Daoy (cell line): Measurements from ENCODE around the gene DGKI. TPM values are rescaled to one million over a fixed set of nuclear protein-coding genes. Genes with fewer than 3 reads are reported as not detected.

Source experiments
- DNase-seq: peaks from one replicate; pipeline ENCODE4 v3.0.0-alpha.2; 2015; ENCODE audit warnings: low read depth
- total RNA-seq: library from RNA; depleted of rRNA; stranded (reverse); fragments of >200 nt; shearing (Covaris generic); gene quantifications from 2 replicates; pipeline ENCODE4 v1.2.3, GENCODE V29; 2014

DGKI gene
- total RNA-seq, 1 experiment from 2014 or later, result 29.9 TPM

DNA sequence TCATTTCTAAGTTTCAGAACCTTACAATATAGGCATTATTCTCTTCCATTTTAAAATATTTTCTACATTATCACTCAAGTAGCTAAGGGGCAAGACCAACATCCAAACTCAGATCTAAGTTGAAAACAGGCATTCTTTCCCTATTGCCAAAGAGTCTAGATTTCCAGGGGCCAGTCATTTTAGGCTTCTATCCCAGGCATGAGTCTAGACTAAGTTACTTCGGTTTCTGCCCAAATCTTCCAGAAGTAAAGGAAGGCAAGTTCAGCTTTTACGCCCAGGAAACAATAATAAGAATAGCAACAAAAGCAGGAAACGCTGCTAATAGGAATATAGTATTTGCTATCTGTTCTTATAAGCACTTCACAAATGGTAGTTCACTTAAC lies 189.9 kb downstream of the DGKI start:
- no peak for DNase-seq

DNA sequence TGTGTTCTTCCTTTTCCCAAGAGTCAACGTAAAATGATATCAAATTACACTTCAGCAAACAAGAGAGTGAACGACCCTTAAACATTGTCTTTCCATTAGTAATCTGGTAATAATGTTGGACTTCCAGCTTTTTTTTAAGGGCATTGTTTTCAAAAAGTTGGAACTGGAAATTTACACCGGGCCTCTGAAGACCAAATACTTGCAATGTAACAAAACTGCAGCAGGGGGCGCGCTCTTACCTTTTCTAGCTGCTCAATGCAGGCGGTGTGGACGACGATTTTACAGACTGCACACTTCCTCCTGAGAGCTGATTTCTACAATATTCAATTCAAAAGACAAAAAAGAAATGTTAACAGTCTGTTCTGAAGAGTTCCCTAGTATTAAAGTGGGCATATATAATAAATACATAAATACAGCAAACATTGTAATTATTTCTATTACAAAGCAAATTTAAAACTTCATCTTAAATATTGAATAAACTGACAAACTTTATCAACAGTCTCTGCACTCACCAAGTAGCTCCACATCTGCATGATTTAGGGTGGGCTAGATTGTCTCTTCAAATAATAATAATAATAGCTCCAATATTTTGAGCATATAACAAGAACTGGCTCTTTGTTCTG lies 190.4 kb downstream of the DGKI start:
- peak; percentile 72 for DNase-seq

DNA sequence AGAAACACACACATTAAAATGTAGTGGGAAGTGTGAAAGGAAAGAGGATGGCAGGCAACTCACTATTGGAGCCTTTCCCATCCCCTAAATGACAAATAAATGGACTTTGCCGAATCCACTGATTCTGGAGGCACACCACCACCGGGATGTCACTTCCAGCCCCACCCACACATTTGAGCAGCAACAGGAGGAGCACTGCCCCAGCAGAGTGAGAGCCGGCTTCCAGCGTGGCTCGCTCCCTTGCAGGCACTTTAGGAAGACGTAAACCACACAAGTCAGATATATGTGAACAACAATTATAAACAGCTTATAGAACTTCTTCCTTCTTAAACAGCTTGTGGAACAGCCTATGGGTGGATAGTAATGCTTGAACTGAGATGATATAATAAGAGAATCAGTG lies 191.0 kb downstream of the DGKI start:
- no peak for DNase-seq

DNA sequence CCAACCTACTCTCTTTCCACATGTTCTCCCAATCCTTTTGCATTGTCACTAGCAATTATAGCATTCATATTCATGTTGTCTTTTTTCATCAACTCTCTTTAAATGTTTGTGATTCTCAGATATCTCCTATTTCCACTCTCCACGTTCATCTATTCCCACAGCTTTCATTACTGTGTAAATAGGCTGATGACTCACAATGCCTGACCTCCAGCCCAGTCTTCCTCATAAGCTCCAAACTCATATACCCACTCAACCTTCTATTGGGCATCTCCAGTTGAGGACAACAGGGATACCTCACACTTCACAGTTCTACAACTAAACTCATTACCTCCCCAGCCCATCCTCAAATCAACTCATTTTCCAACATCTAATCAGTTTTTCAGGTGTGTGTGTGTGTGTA lies 194.1 kb downstream of the DGKI start:
- peak; percentile 29 for DNase-seq

DNA sequence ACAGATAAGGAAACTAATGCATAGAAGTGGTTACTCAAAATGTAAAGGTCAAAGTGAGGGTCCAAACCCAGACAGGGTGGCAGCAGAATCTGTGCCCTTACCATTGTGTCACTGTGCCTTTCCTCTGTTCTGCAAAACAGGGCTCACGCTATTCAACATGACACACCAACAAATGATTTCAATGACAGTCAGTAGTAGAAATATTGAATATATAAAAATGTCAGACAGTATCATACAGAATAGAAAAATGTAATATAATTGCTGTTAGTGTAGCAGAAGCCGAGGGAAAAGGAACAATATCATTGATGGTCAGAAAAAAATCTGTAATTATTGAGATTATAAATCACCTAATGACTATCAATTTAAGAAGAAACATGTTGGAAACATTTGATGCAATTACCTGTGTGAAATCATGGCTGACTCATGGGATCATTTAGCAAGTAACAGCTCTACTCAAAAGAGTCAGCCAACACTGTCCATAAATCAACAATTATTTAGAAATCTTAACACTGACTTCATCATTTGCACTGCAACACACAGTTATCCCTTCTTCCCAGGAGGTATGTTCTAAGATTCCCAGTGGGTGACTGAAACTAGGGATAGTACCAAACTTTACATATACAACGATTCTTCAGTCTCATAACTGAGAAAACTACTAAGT lies 198.7 kb downstream of the DGKI start:
- no peak for DNase-seq

DNA sequence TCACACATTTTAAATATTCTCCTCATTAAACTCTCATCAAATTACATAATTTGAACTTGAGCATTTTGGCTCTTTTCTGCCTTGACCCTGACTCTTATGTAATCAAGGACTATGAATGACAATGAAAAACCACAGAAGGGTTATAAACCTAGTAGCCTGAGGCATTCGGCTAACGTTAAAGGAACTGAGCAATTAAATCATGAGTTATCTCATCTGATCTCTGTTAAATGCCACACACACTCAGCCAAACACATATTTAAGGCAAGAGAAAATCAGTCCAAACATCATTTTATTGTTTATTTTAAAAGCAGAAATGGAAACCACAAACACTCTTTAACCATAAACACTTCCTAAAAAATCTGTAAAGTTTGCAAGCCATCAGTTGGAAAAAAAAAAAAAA lies 204.3 kb downstream of the DGKI start:
- DNase-seq, result no peak

DNA sequence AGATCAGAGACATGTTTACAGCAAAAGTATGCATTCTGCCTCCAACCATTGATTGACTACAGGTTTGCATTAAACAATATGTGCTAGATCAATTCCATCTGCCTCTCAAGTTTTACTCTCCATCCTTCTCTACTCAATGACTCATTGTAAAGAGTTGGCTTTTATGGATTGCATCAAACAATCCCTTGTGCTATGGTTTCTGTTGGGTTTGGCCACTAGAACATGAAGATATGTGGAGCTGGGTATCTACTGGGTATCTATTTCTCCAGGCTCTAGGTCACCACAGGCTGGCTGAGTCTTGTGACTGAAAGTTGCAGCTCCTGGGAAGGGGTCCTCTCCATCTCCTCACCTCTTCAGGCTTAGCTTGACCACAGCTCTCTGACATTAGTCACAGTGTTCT lies 204.7 kb downstream of the DGKI start:
- DNase-seq, result no peak

DNA sequence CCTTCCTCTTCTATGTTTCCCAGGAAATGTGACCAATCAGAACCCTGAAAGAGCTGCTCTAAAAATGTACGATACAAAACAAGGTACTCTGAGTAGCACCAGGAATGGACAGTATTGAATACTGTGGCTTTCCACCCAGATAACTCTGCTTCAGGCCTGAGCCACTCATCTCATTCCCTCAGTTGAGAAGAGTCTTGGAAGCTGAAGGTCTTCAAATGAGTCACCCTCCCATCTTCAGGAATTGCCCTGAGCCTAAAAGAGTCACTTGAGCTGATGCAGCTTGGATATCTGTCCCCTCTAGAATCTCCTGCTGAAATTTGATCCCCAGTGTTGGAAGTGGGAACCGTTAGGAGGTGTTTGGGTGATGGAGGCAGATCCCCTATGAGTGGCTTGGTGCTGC lies 210.4 kb downstream of the DGKI start:
- DNase-seq, result no peak

DNA sequence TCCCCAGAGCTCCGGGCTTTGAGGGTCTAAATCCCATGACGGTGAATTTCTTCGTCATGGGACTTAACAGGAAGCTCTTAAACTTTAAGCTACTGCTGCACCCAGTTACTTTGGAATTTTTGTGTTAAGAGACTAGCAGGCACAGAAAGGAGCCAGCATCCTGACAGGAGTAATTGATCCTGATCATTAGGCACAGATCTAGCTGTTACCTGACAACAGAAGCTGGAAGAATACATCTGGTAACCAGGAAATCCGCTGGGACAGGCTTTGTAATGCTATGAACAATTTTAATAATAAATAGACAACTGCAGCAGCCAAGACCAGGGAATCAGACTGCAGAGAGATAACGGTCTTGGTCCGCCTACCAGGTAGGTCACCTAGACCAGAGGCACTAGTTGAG lies 210.9 kb downstream of the DGKI start:
- no peak for DNase-seq

DNA sequence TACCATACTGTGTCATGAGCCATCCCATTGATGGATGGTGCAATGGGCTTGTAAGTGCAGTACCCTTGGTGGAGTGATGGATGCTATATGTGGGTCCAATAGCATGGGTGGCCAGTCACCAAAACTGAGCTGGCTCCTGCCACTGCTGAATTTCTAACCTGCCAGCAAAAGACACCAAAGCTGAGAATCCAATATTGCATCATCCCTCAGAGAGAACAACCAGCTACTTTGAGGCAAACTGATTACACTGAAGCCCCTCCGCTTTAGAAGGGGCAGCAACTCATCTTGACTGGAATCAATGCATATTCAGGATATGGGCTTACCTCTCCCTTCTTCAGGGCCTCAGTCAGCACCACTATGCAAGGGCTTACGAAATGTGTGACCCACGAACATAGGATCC lies 211.6 kb downstream of the DGKI start:
- no peak for DNase-seq

DNA sequence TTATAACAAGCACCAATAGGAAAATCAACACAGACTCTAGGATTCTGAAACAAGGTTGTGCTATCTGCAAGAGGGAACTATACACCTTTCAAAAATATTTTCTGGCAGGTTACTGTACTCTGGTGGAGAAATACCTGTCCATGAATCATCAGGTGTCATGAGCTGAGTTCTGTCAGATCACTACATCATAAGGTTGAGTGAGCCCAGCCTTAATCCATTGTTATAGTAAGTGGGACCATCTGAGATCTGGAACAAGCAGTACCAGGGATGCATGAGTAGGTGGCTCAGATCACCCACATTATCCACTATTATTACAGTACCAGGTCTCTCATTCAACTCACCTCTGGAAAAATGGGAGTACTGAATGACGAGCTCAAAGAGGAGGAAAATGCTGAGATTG lies 212.4 kb downstream of the DGKI start:
- no peak for DNase-seq

DNA sequence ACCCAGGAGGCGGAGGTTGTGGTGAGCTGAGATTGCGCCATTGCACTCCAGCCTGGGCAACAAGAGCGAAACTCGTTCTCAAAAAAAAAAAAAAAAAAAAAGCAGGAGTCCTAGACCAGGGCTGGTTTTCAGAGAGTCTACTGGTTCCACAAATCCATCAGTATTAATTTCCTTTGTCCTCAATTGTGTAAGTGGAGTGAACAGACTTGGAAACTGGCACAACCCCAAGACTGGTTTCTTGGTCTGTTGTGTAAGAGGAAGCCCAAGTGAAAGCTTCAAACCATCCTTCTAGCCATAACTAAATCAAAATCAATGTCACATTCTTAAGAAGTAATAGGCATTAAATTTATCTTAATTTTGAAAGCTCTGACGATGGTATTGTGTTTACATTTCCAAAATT lies 213.6 kb downstream of the DGKI start:
- no peak for DNase-seq

DNA sequence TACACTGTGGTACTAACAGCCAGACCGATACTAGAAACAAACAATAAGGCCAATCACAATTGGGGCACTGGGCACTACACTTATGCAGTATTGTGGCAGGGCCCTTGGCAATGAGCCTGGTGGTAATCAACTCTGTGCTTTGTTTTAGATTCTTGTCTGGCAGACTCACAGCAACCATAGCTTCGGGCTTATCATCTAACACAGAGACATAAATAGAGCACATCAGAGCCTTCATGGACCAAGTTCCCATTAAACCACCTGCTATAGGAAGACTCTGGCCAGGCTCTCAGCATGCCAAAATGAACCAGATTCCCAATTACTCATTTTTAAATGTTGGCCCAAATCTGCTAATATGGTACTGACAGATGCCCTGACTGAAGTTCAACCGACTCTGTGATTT lies 218.6 kb downstream of the DGKI start:
- DNase-seq, result no peak

DNA sequence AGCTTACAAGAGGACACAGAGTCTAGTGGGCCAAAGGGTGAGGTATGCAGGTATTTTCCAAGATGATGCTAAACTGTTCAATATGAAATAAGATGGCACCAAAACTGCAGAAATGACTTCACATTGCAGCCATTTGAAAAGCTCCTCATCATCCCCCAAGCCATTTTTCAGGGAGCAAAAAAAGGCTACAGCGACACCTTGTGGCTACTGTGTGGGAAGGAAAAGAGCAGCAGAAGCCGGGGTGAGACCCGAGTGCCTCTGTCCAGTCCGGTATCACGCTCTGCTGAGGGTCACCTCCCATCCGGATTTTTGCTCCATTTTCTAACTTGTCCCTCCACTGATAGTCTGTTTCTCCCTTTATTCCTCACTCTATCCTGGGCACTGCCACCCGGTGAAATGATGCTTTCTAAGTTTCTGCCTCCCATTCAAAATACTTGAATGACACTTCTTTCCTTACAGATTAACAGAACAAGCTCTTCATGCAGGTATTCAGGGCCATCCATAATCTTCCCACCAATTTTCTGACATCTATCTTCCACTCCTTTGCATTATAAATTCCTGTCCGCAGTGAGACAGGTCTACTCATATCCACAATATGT lies 220.2 kb downstream of the DGKI start:
- peak; percentile 39 for DNase-seq

DNA sequence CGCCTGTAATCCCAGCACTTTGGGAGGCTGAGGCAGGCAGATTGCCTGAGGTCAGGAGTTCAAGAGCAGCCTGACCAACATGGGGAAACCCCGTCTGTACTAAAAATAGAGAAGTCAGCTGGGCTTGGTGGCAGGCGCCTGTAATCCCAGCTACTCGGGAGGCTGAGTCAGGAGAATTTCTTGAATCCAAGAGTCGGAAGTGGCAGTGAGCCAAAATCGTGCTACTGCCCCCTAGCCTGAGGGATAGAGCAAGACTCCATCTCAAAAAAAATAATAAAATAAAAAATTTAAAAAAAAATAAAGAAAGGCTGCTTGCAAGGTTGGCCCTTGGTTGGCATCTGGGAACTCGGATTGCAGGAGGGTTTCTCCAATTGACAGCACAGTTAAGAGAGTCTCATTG lies 221.6 kb downstream of the DGKI start:
- DNase-seq, result peak; percentile 41

DNA sequence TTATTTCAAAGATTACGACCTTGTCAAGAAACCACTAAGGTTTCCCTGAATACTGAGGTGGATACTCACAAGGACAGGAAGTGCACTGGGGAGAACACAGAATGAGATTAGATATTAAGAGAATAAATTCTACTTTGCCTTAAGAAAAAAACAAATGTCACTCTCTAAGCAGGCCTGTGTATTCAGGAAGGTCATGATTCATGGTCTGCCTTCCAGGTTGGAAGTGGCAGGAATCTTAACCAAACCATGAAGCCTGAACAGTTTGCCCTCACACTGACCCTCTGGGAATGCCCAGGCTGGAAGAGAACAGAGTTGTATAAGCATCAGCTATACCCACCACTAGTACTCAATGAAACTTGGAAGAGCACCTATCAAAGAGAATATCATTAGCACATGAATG lies 227.6 kb downstream of the DGKI start:
- DNase-seq, result no peak

DNA sequence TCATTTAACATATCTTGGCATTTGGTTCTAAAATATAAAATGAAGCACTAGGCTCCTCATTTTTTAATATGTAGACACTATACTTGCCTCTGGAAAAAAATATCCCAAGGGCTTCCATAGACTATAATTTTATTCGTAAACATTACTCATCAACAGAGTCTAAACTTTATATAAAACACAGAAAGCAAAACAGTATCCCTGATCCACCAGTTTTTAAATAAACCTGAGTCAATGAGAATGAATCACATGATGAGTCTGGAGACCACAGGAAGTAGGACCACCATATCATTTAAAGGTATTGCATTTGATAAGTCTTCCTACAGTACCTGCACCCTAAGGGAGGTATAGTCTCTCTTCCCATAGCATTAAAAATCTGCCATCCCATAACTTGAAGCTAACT lies 228.0 kb downstream of the DGKI start:
- no peak for DNase-seq

DNA sequence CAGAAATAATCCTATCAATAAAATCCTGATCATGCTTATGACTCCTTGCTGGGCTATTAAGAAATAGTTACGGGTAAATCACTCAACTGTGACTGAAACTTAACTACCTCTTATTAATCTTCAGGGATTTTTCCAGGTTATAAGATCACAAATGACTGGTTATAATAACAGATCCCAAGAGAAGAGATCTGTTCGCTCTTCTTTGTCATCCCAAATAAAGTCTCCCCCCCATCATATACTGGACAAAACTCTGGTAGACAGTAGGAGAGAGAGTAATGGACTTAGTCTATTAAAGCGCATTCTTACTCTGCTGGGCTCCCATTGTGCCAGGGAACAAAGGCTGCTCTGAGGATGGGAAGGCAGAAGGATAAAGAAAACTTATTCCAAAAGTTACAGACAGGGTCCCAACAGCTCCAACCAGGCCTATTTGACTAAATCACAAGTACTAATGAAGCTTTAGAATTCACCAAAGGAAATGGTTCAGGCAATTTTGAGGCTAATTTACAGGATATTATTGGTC lies 233.7 kb downstream of the DGKI start:
- no peak for DNase-seq

DNA sequence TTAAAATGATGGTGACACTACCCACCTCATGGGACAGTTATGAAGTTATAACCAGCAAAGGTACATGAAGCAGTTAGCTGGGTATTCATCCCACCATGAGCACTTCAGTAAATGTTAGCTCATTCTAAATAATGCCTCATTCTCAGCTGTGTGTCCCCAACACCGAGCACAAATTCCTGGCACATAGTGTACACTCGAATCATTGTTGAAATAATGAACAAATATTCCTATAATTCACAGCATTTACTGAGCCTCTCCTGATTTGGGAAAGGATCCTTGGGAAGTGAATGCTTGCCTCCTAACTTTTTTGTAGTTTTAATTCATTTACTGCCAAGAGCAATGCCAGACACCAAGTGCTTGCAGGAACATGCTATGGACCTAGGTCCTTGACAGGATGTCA lies 235.2 kb downstream of the DGKI start:
- no peak for DNase-seq

DNA sequence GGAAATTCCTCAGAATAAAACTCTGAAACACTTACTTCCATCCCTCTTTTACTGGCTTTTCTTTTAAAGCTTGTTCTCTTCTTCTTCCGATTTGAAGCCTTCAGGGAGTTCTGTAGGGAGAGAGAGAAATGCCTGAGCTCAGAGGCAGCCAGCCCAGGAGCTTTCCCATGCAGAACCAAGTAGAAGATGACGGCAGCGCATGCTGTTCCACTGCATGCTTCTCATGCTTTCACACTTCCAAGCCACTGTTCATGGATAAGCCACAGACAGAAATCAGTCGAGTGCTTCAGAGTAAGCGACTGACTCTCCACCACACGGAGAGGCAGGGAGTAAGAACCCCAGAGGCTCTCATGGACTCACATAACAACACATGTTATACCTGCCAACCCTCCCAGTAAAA lies 237.3 kb downstream of the DGKI start:
- DNase-seq, result no peak

DNA sequence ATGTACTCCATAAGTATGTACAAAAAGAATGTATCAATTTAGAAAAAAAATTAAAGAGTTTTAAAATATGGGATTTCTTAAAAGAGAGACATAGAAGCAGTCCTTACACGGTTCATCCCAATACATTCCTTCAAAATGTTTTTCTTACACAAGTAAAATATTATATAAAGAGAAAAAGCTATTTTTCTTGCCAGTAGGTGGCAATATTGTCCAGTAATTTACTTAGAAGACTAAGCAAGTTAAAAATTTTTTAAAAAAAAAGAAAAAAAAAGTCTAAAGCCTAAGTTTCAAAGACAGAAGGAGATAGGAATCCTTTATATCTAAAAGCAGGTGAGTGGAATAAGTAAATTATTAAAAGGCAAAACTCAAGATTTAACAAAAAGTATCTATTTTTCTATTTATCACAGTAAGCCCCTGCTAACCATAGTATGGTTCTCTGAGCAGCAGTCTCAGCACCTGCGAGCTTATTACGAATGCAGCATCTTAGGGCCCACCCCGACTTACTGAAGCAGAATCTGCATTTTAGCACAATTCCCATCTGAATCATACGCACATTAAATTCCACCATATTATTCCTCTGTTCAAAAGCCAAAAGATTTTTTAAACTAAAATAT lies 240.6 kb downstream of the DGKI start:
- DNase-seq, result peak; percentile 10

DNA sequence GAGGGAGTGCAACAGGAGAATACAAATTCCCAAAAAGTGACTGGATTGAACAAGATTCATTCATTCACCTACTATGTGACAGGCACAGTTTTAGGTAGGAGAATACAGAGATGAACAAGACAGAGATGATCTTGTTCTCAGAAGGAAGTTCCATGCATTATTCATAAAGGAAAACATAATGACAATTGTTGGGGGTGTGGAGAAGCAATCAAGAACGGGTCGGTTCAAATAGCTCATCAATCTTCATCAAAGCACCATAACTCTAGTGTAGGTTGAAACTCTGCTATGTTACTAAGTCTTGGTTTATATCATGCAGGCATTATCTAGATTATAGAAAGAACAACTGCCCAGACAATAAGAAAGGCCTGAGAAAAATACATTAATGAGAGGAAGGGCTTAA lies 243.7 kb downstream of the DGKI start:
- no peak for DNase-seq

DNA sequence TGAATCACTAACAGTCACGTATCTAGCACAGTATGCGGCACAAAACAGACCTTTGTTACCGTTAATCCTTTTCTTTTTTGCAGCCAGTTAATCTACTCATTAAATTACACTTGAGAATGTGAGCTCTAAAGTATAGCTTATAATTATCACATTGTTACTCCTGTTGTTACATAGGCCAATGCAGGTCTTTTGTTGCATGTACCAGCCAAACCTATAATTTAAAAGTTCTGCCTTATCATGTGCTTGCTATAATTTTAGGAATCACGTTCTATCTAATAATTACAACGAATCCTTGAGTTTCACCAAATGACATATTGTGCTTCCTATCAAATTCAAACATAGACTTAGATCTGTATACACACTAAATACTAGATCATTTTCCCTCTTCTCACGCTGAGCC lies 245.1 kb downstream of the DGKI start:
- no peak for DNase-seq
